PC-9 (cell line): ENCODE measurements around the gene AP1B1. TPM values are rescaled to one million over a fixed set of nuclear protein-coding genes. Genes with fewer than 3 reads are reported as not detected.

Experiments
- BruUV-seq: library from RNA; stranded (reverse); fragments of 400-500 nt; replicated peaks from 2 replicates; lab custom pipeline; 2021; lab: Mats Ljungman, UMichigan
- CTCF ChIA-PET: fragments of 300-600 bp; sonication (Branson Sonifier 250); formaldehyde crosslinking; loops from one replicate; lab custom pipeline; 2022; ENCODE audit warnings: antibody characterized with exemption; lab: Charles Lee
- POLR2A ChIA-PET: fragments of 300-600 bp; sonication (Branson Sonifier 250); formaldehyde crosslinking; loops from one replicate; lab custom pipeline; 2022; ENCODE audit warnings: antibody characterized with exemption; ENCODE audit not compliant: unreplicated experiment; lab: Charles Lee
- DNase-seq, 2 experiments: peaks; one replicate each; pipeline versions ENCODE4 v3.0.0 to v3.0.0-alpha.2; 2015 to 2022; ENCODE audit warnings: mixed read lengths in 1 of 2
- H2AFZ ChIP-seq: fragments of 200-600 bp; sonication (generic); 2 replicates; pipeline ENCODE4 v1.8.1; 2017; ENCODE audit warnings: antibody characterized with exemption
- H3F3A ChIP-seq: fragments of 200-600 bp; sonication (generic); 2 replicates; pipeline ENCODE4 v1.8.1; 2017; ENCODE audit warnings: antibody characterized with exemption, mild to moderate bottlenecking, low read depth; ENCODE audit not compliant: insufficient read depth
- H3K27ac ChIP-seq: fragments of 200-600 bp; sonication (generic); 2 replicates; pipeline ENCODE4 v1.6.1; 2016; ENCODE audit warnings: mixed run types
- H3K27me3 ChIP-seq: fragments of 200-600 bp; sonication (generic); 2 replicates; pipeline ENCODE4 v1.6.1; 2016; ENCODE audit warnings: low read depth, mixed run types; ENCODE audit not compliant: insufficient read depth
- H3K36me3 ChIP-seq: fragments of 200-600 bp; sonication (generic); 2 replicates; pipeline ENCODE4 v1.6.1; 2016; ENCODE audit warnings: low read depth, mixed run types
- H3K4me1 ChIP-seq: fragments of 200-600 bp; sonication (generic); replicated peaks from 2 replicates; pipeline ENCODE4 v1.6.1; 2016; ENCODE audit warnings: mixed run types; ENCODE audit not compliant: insufficient read depth
- H3K4me2 ChIP-seq: fragments of 200-600 bp; sonication (generic); 2 replicates; pipeline ENCODE4 v1.6.1; 2017; ENCODE audit warnings: mixed run types
- H3K4me3 ChIP-seq: fragments of 200-600 bp; sonication (generic); 2 replicates; pipeline ENCODE4 v1.6.1; 2016; ENCODE audit warnings: mixed run types
- H3K79me2 ChIP-seq: fragments of 200-600 bp; sonication (generic); 2 replicates; pipeline ENCODE4 v1.6.1; 2017; ENCODE audit warnings: low read depth, mixed run types
- H3K9me2 ChIP-seq: fragments of 200-600 bp; sonication (generic); 2 replicates; pipeline ENCODE4 v1.8.1; 2017; ENCODE audit warnings: mild to moderate bottlenecking; ENCODE audit not compliant: insufficient read depth
- H3K9me3 ChIP-seq: fragments of 200-600 bp; sonication (generic); 2 replicates; pipeline ENCODE4 v1.8.1; 2016; ENCODE audit warnings: low read depth; ENCODE audit not compliant: insufficient read depth
- H4K20me1 ChIP-seq: fragments of 200-600 bp; sonication (generic); 2 replicates; pipeline ENCODE4 v1.8.1; 2017; ENCODE audit not compliant: insufficient read depth
- EZH2 ChIP-seq: fragments of 200-600 bp; sonication (generic); IDR thresholded peaks from 2 replicates; pipeline ENCODE4 v1.8.0; 2017; ENCODE audit warnings: antibody characterized with exemption, low read depth
- intact Hi-C: fragments of 100-400 bp; cut with micrococcal nuclease; formaldehyde crosslinking; loops from one replicate; pipeline ENCODE4 v1.10.0; 2022; ENCODE audit not compliant: unreplicated experiment
- total RNA-seq: library from RNA; stranded (reverse); gene quantifications from 2 replicates; pipeline ENCODE4 v1.2.3, GENCODE V29; 2021
- TF ChIP-seq, protein P1 (sequence below): fragments of 200-600 bp; sonication (generic); conservative IDR thresholded peaks from 2 replicates; pipeline ENCODE4 v1.6.1; 2017; ENCODE audit warnings: mixed run types, antibody characterized with exemption, mild to moderate bottlenecking, moderate library complexity

AP1B1 gene
- total RNA-seq, 1 experiment from 2014 or later, result 50.8 TPM

GRCh38 chr22:29325356-29325755, 63.0 kb downstream of the AP1B1 start:
- CTCF ChIA-PET, result no interaction called here
- Histone ChIP-seq H3K27me3 (no peaks in the 10 kb centered on the region), H3K79me2 (no peaks in the 10 kb centered on the region), H2AFZ (no peak overlapping the region), H3F3A (peaks cover 3% of the 10 kb centered on the region; the same call in 1 of the 2 replicates), H4K20me1 (no peaks in the 10 kb centered on the region), H3K4me3 (no peak overlapping the region), H3K9me3 (no peaks in the 10 kb centered on the region), H3K36me3 (no peaks in the 10 kb centered on the region), H3K9me2 (no peaks in the 10 kb centered on the region), H3K27ac (no peak overlapping the region), H3K4me1 (no peaks in the 10 kb centered on the region), H3K4me2 (no peak overlapping the region)
- DNase-seq, result no peak
- TF ChIP-seq EZH2, result no peak
- TF ChIP-seq, protein P1, sequence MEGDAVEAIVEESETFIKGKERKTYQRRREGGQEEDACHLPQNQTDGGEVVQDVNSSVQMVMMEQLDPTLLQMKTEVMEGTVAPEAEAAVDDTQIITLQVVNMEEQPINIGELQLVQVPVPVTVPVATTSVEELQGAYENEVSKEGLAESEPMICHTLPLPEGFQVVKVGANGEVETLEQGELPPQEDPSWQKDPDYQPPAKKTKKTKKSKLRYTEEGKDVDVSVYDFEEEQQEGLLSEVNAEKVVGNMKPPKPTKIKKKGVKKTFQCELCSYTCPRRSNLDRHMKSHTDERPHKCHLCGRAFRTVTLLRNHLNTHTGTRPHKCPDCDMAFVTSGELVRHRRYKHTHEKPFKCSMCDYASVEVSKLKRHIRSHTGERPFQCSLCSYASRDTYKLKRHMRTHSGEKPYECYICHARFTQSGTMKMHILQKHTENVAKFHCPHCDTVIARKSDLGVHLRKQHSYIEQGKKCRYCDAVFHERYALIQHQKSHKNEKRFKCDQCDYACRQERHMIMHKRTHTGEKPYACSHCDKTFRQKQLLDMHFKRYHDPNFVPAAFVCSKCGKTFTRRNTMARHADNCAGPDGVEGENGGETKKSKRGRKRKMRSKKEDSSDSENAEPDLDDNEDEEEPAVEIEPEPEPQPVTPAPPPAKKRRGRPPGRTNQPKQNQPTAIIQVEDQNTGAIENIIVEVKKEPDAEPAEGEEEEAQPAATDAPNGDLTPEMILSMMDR, result no peak
- no TSS peak for BruUV-seq
- POLR2A ChIA-PET, result no interaction called here
- intact Hi-C loops, result no loop called here

- Histone ChIP-seq H3F3A (peaks cover 3% of the 10 kb centered on the region; the same call in 1 of the 2 replicates), H3K9me2 (no peaks in the 10 kb centered on the region), H3K36me3 (no peaks in the 10 kb centered on the region), H2AFZ (no peak overlapping the region), H3K4me2 (no peak overlapping the region), H3K4me3 (no peak overlapping the region), H4K20me1 (no peaks in the 10 kb centered on the region), H3K27ac (no peak overlapping the region), H3K79me2 (no peaks in the 10 kb centered on the region), H3K27me3 (no peaks in the 10 kb centered on the region), H3K4me1 (no peaks in the 10 kb centered on the region), H3K9me3 (no peaks in the 10 kb centered on the region)
- TF ChIP-seq, protein P1, result no peak
- no peak for TF ChIP-seq EZH2
- CTCF ChIA-PET, result no interaction called here
- DNase-seq, result no peak
- intact Hi-C loops, result no loop called here
- no TSS peak for BruUV-seq
- POLR2A ChIA-PET, result interaction anchor here (0.8 kb wide), 1 partner anchor 17 kb away, joined by 5 read pairs; no protein-coding TSS in a partner anchor
Measured at GRCh38 chr22:29323641-29324040, 64.7 kb downstream of the AP1B1 start.

DNA sequence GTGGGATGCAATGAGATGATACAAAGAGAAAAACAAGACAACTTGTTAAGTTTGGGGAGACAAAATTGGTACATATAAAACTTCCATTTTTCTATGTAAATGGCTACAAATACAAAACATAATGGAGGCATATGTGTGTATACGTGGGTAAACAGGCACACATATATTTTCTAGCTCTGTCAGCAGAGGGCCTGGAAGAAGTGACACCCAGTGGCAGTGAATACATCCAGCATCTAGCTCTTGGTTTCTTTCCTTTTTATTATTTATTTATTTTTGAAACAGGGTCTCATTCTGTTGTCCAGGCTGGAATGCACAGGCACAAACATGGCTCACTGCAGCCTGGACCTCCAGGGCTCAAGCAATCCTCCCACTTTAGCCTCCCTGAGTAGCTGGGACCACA, 67.8 kb downstream of the AP1B1 start:
- no peak for TF ChIP-seq EZH2
- TF ChIP-seq, protein P1, result peak; percentile 38; the same call in 1 of the 2 replicates
- intact Hi-C loops, result no loop called here
- H2AFZ ChIP-seq, result no peak overlapping the region
- no peaks in the 10 kb centered on the region for H3K79me2 ChIP-seq
- CTCF ChIA-PET, result interaction anchor here (0.6 kb wide), 1 partner anchor 194 kb away, joined by 3 read pairs; no protein-coding TSS in a partner anchor
- peaks cover 3% of the 10 kb centered on the region; the same call in 1 of the 2 replicates for H3F3A ChIP-seq
- H3K4me1 ChIP-seq, result no peaks in the 10 kb centered on the region
- POLR2A ChIA-PET, result interaction anchor here (0.6 kb wide), 2 partner anchors 9 to 59 kb away, joined by 3 to 4 read pairs; no protein-coding TSS in a partner anchor
- H3K9me2 ChIP-seq, result no peaks in the 10 kb centered on the region
- no peaks in the 10 kb centered on the region for H4K20me1 ChIP-seq
- no peaks in the 10 kb centered on the region for H3K27me3 ChIP-seq
- DNase-seq, result no peak
- H3K9me3 ChIP-seq, result no peaks in the 10 kb centered on the region
- H3K4me2 ChIP-seq, result no peak overlapping the region
- no TSS peak for BruUV-seq
- no peaks in the 10 kb centered on the region for H3K36me3 ChIP-seq
- H3K27ac ChIP-seq, result no peak overlapping the region
- H3K4me3 ChIP-seq, result no peak overlapping the region
